HEK293T (cell line): ENCODE results near the gene IFI27L2.

Experiments used
- ARNT ChIP-seq: fragments of 450-650 bp; IDR thresholded peaks from 2 replicates; pipeline ENCODE4 v1.6.1; 2017; ENCODE audit warnings: mild to moderate bottlenecking
- BHLHE40 ChIP-seq: fragments of 450-650 bp; IDR thresholded peaks from 2 replicates; pipeline ENCODE4 v1.6.1; 2016; ENCODE audit warnings: mild to moderate bottlenecking, moderate library complexity, borderline replicate concordance
- CTBP1 ChIP-seq: fragments of 450-650 bp; IDR thresholded peaks from 2 replicates; pipeline ENCODE4 v1.6.1; 2016; ENCODE audit warnings: borderline replicate concordance
- ELF4 ChIP-seq: fragments of 450-650 bp; IDR thresholded peaks from 2 replicates; pipeline ENCODE4 v1.6.1; 2017; ENCODE audit warnings: antibody characterized with exemption
- FOXK2 ChIP-seq: fragments of 450-650 bp; IDR thresholded peaks from 2 replicates; pipeline ENCODE4 v1.6.1; 2016; ENCODE audit warnings: mild to moderate bottlenecking
- FOXM1 ChIP-seq: fragments of 450-650 bp; IDR thresholded peaks from 2 replicates; pipeline ENCODE4 v1.6.1; 2017; ENCODE audit warnings: mild to moderate bottlenecking, borderline replicate concordance
- HDGF ChIP-seq: fragments of 450-650 bp; IDR thresholded peaks from 2 replicates; pipeline ENCODE4 v1.6.1; 2017; ENCODE audit warnings: antibody characterized with exemption, borderline replicate concordance
- L3MBTL2 ChIP-seq: fragments of 450-650 bp; conservative IDR thresholded peaks from 2 replicates; pipeline ENCODE4 v1.6.1; 2016; ENCODE audit warnings: mild to moderate bottlenecking
- NFRKB ChIP-seq: fragments of 450-650 bp; IDR thresholded peaks from 2 replicates; pipeline ENCODE4 v1.6.1; 2016; ENCODE audit warnings: mild to moderate bottlenecking, moderate library complexity
- SP1 ChIP-seq: fragments of 450-650 bp; IDR thresholded peaks from 2 replicates; pipeline ENCODE4 v1.6.1; 2017
- SUZ12 ChIP-seq: fragments of 450-650 bp; IDR thresholded peaks from 2 replicates; pipeline ENCODE4 v1.6.1; 2016; ENCODE audit warnings: mild to moderate bottlenecking
- TARDBP ChIP-seq: fragments of 450-650 bp; IDR thresholded peaks from 2 replicates; pipeline ENCODE4 v1.6.1; 2016

DNA sequence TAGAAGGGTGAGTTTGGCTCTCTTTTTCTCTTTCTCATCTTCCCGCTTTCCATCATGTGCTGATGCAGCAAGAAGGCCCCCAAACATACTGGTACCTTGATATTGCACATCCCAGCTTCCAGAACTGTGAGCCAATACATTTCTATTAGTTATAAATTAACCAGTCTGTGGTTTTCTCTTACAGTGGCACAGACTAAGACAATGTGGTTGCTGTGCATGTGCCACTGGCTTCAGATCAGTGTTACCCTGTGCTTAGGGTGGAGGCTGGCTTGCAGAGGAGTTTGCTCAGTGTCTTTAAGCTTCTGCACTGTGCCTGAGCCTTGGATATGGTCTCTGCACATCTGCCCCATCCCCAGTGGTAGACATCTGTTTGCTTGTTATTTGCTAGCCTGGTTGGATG, 5.5 kb downstream of the IFI27L2 start:
- no peak for TF ChIP-seq FOXM1
- no peak for TF ChIP-seq SP1
- TF ChIP-seq BHLHE40 = no peak
- no peak for TF ChIP-seq CTBP1
- TF ChIP-seq L3MBTL2 = no peak
- TF ChIP-seq SUZ12 = no peak
- no peak for TF ChIP-seq HDGF
- no peak for TF ChIP-seq NFRKB
- TF ChIP-seq TARDBP = no peak
- no peak for TF ChIP-seq FOXK2
- TF ChIP-seq ARNT = no peak
- no peak for TF ChIP-seq ELF4
